Stimulated activated memory B cell treated with anti-CD40 and anti-IgM and Interleukin-4, amounts not matched to agents 10 μg/mL and 1 μg/mL and 100 μg/mL, for 72 hours (primary cell): ENCODE measurements around the gene ATP6V1B1.

Experiments
- ATAC-seq: fragments of 150-1000 bp; cut with Tn5 transposase; 2 replicates; pipeline ENCODE4 v1.10.0; 2021
- H3K27ac Mint-ChIP-seq: one replicate; pipeline ENCODE4 v1.8.0; 2022; ENCODE audit warnings: mild to moderate bottlenecking, mixed read lengths
- H3K27me3 Mint-ChIP-seq: one replicate; pipeline ENCODE4 v1.8.0; 2022; ENCODE audit warnings: mixed read lengths
- H3K36me3 Mint-ChIP-seq: one replicate; pipeline ENCODE4 v1.8.0; 2022; ENCODE audit warnings: mixed read lengths
- H3K4me1 Mint-ChIP-seq: one replicate; pipeline ENCODE4 v1.8.0; 2022; ENCODE audit warnings: mixed read lengths
- H3K4me3 Mint-ChIP-seq: one replicate; pipeline ENCODE4 v1.8.0; 2022; ENCODE audit warnings: mild to moderate bottlenecking, moderate library complexity, mixed read lengths
- H3K9me3 Mint-ChIP-seq: one replicate; pipeline ENCODE4 v1.8.0; 2022; ENCODE audit warnings: mixed read lengths

ATP6V1B1 gene

DNA sequence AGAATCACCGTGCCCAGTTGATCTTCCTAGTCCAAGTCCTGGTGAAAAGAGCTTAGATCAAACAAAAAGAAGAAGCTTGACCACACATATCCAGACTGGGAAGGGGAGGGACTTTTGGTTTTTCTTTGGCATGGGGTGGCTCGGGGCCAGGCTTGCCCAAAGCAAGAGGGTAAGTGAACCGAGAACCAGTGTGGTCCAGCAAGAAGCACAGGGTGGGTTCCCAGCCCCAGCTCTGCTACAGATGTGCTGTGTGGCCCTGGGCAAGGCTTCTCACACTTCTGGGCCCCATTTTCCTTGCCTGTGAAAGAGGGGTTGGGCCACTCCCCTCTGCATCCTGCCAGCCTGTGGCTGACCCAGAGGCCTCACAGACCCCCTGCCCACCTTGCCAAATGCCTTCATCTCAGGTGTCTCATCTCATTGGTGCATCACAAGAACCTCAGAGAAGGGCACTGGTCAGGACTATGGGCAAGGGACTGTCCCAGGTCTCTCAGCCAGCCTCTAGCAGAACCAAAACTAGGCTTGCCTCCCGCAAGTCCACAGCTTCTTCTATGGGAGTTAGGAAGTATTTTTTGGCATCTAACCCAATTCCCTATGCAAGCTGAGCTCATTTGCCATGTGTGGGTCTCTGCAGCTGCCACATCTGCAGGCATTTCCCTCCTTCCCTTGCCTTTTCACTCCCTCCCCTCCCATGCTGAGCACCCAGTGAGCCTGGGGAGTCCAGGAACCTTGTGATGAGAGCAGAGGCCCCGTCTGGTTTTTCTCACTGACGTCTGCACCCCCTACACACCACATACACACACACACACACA lies 6.9 kb downstream of the ATP6V1B1 start:
- ATAC-seq, result no peak
- Mint-ChIP-seq H3K4me3 (no peak overlapping the region), H3K4me1 (peaks cover 15% of the 10 kb centered on the region), H3K27me3 (peaks cover 42% of the 10 kb centered on the region), H3K27ac (no peak overlapping the region), H3K9me3 (no peaks in the 10 kb centered on the region), H3K36me3 (no peaks in the 10 kb centered on the region)

DNA sequence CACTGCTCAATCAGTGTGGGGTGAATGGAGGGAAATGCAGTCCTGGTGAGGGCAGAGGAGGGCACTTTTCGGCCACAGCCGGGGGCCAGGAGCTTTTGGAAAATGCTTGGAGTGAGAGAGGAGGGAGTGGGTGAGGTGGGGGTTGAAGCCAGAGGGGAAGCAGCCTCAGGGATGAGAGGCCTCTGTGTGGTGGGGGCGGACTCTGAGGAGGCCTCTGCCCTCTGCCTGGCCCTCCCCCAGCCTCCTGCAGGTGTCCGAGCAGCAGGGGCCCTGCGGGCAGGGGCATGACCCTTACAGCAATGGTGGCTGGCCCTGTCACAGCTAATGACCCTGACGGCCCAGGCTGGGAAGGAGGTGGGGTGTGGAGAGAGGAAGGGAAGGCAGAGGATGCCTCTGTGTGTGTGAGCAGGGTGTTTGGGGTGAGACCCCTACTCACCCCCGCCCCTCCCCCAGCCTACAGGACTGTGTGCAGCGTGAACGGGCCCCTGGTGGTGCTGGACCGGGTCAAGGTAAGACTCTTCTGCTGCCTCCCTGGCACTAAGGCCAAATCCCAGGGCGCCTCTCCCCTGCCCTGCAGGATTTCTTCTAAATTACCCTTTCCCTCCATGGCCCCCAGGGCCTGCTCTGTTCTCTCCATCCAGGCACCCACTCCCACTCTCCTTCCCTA lies 7.6 kb downstream of the ATP6V1B1 start:
- Mint-ChIP-seq H3K4me3 (no peak overlapping the region), H3K27me3 (peaks cover 42% of the 10 kb centered on the region), H3K9me3 (no peaks in the 10 kb centered on the region), H3K27ac (no peak overlapping the region), H3K36me3 (no peaks in the 10 kb centered on the region), H3K4me1 (peaks cover 22% of the 10 kb centered on the region)
- no peak for ATAC-seq

DNA sequence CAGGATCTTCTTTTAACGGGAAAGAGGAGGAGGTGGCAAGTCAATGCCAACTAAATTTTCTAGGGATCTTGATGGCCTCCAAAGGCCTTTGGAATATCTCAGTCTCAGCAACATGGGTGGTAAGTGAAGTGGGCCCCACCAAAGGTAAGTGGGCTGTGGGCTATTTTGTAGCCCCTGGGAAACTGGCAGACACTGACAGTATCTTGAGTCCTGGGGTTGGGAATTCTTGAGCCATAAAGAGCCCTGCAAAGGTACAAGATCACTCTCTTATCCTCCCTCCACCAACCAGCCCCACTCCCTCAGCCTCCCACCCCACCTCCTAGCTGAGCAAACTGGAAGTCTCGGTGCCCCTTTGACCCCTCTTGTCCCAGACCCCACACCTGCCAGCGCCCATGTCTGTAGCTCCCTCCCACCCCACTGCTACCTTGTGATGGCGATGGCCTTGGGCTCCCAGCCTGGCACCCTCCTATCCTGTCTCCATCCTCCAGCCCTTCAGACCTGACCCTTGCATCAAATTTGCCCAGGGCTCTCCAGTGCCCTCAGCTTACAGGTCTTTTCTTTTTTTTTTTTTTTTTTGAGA lies 8.5 kb downstream of the ATP6V1B1 start:
- Mint-ChIP-seq H3K4me3 (no peak overlapping the region), H3K27me3 (peaks cover 40% of the 10 kb centered on the region), H3K36me3 (no peaks in the 10 kb centered on the region), H3K27ac (no peak overlapping the region), H3K9me3 (no peaks in the 10 kb centered on the region), H3K4me1 (peaks cover 25% of the 10 kb centered on the region)
- ATAC-seq, result no peak

DNA sequence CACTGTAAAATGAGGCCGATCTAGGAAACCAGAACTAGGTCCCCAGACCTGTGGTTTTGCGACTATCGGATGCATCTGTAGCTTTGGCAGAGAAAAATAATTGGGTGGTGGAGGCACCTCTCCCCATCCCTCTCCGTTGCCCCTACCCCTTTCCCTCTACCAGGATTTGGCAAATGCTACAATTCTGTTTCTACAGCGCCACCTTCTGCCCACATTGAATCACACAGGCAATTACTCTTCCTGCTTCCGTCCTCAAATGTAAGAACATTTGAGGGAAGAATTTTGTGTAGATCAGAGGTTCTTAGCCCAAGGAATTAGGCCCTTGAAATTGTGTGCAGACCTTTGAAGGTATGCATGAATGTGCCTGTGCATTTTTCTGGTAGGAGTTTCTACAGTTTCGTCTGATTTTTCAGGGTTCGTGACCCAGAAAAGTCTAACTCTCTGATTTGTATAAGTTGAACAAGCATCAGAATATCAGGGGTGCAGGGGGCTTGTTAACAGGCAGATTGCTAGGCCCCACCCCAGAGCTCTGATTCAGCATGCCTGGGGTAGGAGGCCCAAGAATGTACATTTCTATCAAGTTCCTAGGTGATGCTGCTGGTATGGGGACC lies 11.2 kb downstream of the ATP6V1B1 start:
- H3K36me3 Mint-ChIP-seq, result no peaks in the 10 kb centered on the region
- peaks cover 34% of the 10 kb centered on the region for H3K27me3 Mint-ChIP-seq
- H3K9me3 Mint-ChIP-seq, result no peaks in the 10 kb centered on the region
- peaks cover 25% of the 10 kb centered on the region for H3K4me1 Mint-ChIP-seq
- H3K27ac Mint-ChIP-seq, result no peak overlapping the region
- no peak for ATAC-seq
- H3K4me3 Mint-ChIP-seq, result no peak overlapping the region

DNA sequence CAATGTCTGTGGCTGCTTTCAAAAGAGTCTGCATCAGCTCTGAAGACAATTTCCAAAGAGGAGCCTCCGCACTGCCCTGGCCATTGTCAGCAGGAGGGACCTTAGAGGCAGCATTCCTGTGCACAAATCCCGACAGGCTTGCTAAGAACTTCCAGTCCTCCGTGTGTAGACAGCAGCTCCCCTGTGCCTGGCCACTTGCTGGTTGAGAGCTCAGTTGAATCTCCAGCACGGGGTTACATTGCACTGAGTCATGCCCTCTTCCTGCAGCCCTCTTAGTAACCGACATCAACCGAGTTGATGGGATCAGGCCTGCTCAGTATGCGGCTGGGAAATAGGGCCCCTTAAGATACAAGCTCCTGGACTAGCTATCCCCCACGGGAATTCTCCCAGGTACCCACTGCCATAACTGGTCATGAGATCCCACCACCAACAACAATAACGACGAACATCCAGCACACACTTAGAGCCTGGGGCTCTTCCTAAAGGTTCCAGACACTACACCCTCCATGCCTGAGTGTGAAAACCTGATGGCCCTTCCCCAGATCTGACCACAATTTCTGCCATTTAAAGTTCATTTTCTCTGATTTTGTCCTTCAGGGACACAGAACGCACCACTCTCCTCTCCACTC lies 12.0 kb downstream of the ATP6V1B1 start:
- H3K4me3 Mint-ChIP-seq, result peak overlapping the region; percentile 77
- no peaks in the 10 kb centered on the region for H3K9me3 Mint-ChIP-seq
- peak overlapping the region; percentile 18 for H3K27ac Mint-ChIP-seq
- peaks cover 25% of the 10 kb centered on the region for H3K4me1 Mint-ChIP-seq
- no peaks in the 10 kb centered on the region for H3K36me3 Mint-ChIP-seq
- no peak for ATAC-seq
- H3K27me3 Mint-ChIP-seq, result peaks cover 33% of the 10 kb centered on the region

DNA sequence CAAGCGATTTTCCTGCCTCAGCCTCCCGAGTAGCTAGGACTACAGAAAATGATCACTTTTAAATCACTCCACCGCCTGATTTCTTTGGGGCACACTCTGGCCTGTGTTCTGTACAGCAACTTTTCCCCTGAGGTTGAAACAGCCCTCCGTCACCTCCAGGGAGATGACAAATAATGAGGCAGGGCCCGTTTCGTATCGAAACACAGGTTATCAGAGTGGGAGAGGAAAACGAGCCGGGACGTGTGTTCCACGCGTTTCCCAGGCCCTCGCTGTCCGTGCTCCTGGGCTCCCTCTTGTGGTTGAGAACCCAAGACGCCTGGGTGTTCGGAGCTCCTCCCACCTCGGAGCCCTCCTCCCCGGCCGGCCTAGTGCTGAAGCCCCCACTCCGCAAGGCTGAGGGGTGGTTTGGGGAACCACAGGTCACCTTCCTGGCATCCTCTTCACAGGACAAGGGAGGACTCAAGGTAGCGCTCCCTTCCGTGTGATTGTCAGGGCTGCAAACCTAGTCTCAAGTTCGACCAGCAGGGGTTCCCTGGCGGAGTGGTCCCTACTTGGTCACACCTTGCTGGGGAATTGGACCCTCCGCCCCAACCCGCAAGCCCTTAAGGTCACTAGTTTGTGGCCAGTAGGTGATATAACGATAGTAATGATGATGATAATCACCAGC lies 12.8 kb downstream of the ATP6V1B1 start:
- H3K36me3 Mint-ChIP-seq, result no peaks in the 10 kb centered on the region
- H3K9me3 Mint-ChIP-seq, result no peaks in the 10 kb centered on the region

DNA sequence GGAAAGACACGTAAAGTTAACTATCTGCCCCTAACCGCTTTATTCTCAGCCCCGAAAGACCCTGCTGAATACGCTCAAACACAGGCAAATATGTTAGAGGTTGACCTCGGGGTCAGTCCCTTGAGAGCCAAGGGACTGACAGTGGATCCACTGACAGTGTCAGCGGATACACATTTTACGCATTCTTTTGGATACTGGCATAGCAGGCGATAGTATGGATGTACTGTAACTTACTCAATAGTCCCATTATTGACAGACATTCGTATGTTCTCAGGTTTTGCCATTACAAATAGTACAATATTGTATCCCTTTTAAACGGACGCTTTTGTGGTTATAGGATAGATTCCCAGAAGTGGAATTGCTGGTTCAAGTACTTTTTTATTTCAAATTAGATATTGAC lies 13.4 kb downstream of the ATP6V1B1 start:
- no peak overlapping the region for H3K27ac Mint-ChIP-seq
- peaks cover 38% of the 10 kb centered on the region for H3K27me3 Mint-ChIP-seq
- ATAC-seq, result no peak
- no peaks in the 10 kb centered on the region for H3K36me3 Mint-ChIP-seq
- no peaks in the 10 kb centered on the region for H3K9me3 Mint-ChIP-seq
- peaks cover 25% of the 10 kb centered on the region for H3K4me1 Mint-ChIP-seq
- H3K4me3 Mint-ChIP-seq, result no peak overlapping the region

More for the DNA sequence above, 12.8 kb downstream of the ATP6V1B1 start:
- peaks cover 38% of the 10 kb centered on the region for H3K27me3 Mint-ChIP-seq
- H3K27ac Mint-ChIP-seq, result peak overlapping the region; percentile 18
- peaks cover 25% of the 10 kb centered on the region for H3K4me1 Mint-ChIP-seq
- peak; percentile 93 for ATAC-seq
- H3K4me3 Mint-ChIP-seq, result peak overlapping the region; percentile 77

DNA sequence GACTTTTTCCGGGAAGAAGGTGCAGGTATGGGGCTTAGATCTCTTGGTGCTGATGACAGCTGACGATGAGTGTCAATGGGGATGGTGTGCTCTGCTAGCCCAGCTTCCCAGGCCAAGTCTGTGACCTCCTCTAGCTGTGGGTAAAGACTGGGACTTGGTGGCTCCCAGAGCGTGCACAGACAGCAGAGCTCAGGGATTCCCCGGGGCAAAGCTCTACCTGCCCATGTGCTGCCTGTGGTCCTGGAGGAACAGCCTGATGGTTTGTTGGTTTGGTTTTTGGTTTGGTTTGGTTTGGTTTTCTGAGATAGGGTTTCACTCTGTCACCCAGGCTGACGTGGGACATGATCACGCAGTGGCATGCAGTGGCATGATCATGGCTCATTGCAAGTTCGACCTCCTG lies 19.2 kb downstream of the ATP6V1B1 start:
- no peaks in the 10 kb centered on the region for H3K9me3 Mint-ChIP-seq
- no peak overlapping the region for H3K4me3 Mint-ChIP-seq
- peaks cover 6% of the 10 kb centered on the region for H3K4me1 Mint-ChIP-seq
- H3K36me3 Mint-ChIP-seq, result no peaks in the 10 kb centered on the region
- no peak for ATAC-seq
- H3K27ac Mint-ChIP-seq, result no peak overlapping the region
- peaks cover 60% of the 10 kb centered on the region for H3K27me3 Mint-ChIP-seq

DNA sequence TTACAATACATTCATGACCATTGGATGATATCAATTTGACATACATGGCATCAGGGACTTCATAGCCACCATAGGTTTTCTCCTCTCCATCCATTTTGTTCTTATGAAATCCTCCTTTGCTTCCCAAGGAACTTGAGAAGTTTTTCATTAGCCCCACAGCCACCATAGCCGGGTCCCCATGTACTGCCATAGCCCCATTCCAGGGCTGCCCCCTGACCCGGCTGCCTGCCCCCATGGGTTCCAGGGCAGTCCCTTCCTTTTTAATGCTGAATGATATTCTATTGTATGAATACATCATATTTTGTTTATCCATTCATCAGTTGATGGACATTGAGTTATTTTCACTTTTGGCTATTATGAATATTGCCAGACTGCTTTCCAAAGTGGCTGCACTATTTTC lies 20.4 kb downstream of the ATP6V1B1 start:
- peaks cover 6% of the 10 kb centered on the region for H3K4me1 Mint-ChIP-seq
- peaks cover 72% of the 10 kb centered on the region for H3K27me3 Mint-ChIP-seq
- H3K36me3 Mint-ChIP-seq, result no peaks in the 10 kb centered on the region
- no peak overlapping the region for H3K4me3 Mint-ChIP-seq
- no peak overlapping the region for H3K27ac Mint-ChIP-seq
- no peaks in the 10 kb centered on the region for H3K9me3 Mint-ChIP-seq
- no peak for ATAC-seq

DNA sequence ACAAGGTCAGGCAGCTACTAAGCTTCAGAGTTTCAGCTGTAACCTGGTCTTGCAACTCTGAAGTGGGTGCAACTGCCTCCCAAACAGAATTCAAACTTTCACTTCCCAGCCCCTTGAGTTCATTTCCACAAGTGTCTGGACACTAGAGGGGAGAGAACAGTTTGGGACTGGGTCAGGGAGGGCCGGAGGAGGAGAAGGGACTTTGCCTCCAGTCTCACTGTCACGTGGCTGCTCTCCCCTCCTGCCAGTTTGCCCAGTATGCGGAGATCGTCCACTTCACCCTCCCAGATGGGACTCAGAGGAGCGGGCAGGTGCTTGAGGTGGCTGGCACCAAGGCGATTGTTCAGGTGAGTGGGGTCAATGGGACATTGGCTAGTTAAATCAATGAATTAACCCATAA lies 22.1 kb downstream of the ATP6V1B1 start:
- Mint-ChIP-seq H3K36me3 (no peaks in the 10 kb centered on the region), H3K9me3 (no peaks in the 10 kb centered on the region), H3K27ac (no peak overlapping the region), H3K4me1 (peaks cover 6% of the 10 kb centered on the region), H3K27me3 (peaks cover 86% of the 10 kb centered on the region), H3K4me3 (no peak overlapping the region)
- ATAC-seq, result no peak

DNA sequence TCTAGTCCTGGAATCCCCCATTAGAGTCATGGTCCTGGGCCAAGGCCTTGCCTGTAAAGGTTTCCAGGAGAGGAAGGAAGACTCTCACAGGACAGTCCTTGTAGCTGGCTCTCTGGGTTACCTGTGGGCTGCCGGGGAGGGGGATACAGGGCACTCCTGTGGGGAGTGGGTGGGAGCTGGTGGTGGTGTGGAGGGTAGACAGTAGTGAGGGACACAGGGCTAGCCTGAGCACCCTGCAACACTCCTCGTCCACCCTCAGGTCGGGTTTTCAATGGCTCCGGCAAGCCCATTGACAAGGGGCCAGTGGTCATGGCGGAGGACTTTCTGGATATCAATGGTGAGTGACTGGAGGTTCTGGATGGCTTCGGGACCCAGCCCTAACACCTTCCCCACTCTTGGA lies 23.1 kb downstream of the ATP6V1B1 start:
- Mint-ChIP-seq H3K9me3 (no peaks in the 10 kb centered on the region), H3K27ac (no peak overlapping the region), H3K36me3 (no peaks in the 10 kb centered on the region), H3K4me1 (peaks cover 6% of the 10 kb centered on the region), H3K4me3 (no peak overlapping the region), H3K27me3 (peaks cover 86% of the 10 kb centered on the region)
- no peak for ATAC-seq

DNA sequence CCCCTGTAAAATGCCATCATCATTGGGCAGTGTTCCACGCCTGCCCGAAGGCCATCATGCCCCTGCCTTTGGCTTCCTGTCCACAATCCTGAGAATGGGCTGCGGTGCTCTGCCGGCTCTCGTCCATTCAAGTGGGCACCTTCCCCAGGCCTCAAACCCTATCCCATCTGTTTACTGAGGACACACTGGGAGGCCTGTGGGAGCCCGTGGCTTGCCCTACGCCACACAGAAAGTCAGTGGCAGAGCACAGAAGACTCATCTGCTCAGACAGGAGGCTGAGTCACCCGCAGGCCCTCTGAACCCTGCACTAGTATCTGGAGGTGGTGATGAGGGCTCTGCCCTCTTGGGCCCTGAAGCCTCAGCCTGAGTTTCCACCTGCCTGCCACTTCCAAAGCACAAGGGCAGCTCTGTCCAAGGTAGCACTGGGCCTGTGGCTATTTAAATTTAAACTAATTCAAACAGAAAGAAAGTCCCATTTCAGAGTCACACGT lies 23.6 kb downstream of the ATP6V1B1 start:
- H3K4me1 Mint-ChIP-seq, result peaks cover 6% of the 10 kb centered on the region
- ATAC-seq, result no peak
- H3K4me3 Mint-ChIP-seq, result no peak overlapping the region
- no peaks in the 10 kb centered on the region for H3K36me3 Mint-ChIP-seq
- H3K9me3 Mint-ChIP-seq, result no peaks in the 10 kb centered on the region
- peaks cover 86% of the 10 kb centered on the region for H3K27me3 Mint-ChIP-seq
- H3K27ac Mint-ChIP-seq, result no peak overlapping the region

DNA sequence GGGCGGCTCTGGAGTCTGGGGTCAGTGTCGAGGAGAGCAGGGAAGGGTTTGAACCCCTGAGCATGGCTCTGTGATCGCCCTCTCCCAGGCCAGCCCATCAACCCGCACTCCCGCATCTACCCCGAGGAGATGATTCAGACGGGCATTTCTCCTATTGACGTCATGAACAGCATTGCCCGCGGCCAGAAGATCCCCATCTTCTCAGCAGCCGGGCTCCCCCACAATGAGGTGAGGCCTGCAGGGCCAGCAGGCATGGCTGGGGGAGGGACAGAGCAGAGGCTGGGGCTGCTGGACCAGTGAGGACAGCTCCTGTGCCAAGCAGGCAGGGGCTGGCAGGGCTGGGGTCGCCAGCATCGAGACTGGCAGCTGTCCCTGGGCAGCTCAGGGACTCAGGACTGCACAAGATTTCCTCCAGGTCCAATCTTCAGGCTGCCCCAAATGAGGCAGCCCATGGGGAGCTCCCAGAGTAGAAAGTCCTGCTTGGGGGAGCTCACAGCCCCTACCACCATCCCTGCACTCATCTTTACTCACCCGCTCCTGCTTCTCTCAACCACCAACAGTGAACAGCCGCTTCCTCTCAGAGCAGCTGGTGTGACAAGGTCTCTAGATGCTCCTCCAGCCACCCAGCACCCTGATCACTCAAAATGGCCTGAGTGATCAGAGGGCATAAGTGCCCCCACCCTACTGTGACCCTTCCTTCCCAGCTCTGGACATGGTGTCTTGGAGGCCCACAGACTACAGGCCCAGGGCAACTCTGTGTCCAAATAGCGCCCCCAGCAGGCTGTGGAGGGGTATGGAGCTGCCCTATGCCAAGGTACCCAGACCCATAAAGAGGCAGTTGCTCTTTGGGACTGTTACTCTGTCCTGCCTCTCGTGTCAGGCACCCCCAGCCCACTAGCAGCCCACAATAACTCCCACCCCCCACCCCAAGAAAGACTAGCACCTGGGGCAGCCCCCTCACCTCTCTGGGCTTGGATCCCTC lies 24.4 kb downstream of the ATP6V1B1 start:
- Mint-ChIP-seq H3K27me3 (peaks cover 86% of the 10 kb centered on the region), H3K36me3 (no peaks in the 10 kb centered on the region), H3K4me1 (peaks cover 13% of the 10 kb centered on the region), H3K4me3 (no peak overlapping the region), H3K27ac (no peak overlapping the region), H3K9me3 (no peaks in the 10 kb centered on the region)
- ATAC-seq, result no peak
